SK-N-SH (cell line): ENCODE measurements around the gene CCDC71.

Experiments
- EP300 ChIP-seq, 2 experiments: IDR thresholded peaks; 2 replicates each; pipeline versions ENCODE4 v1.4.0 to v1.6.1; 2012; ENCODE audit warnings: borderline replicate concordance in 1 of 2, low read depth in 1 of 2, low read length in 1 of 2
- EZH2phosphoT487 ChIP-seq: fragments of 200-600 bp; sonication (generic); IDR thresholded peaks from 2 replicates; pipeline ENCODE4 v1.6.1; 2017; ENCODE audit warnings: low read depth, mixed run types, mild to moderate bottlenecking, antibody characterized with exemption, moderate library complexity, borderline replicate concordance
- IRF3 ChIP-seq: fragments of 150-350 bp; IDR thresholded peaks from 2 replicates; pipeline ENCODE4 v1.6.1; 2016; ENCODE audit warnings: mild to moderate bottlenecking, low read depth, low read length
- MAX ChIP-seq: IDR thresholded peaks from 2 replicates; pipeline ENCODE4 v1.4.0; 2012; ENCODE audit warnings: low read depth

- TF ChIP-seq MAX (no peak), IRF3 (no peak), EP300 (IDR thresholded peaks at IDR 0.05; ENCODE audit: borderline replicate concordance in 1 of 2, low read depth in 1 of 2, low read length in 1 of 2) (no peak), EZH2phosphoT487 (no peak)
These were observed 3.2 kb downstream of the CCDC71 start for GRCh38 chr3:49162751-49163419.
